SK-N-SH (cell line): ENCODE results near the gene BCAM.

ENCODE experiments used
- CTCF ChIP-seq: fragments of 200-600 bp; sonication (generic); IDR thresholded peaks from 2 replicates; pipeline ENCODE4 v1.6.1; 2017; ENCODE audit warnings: antibody characterized with exemption, mild to moderate bottlenecking, moderate library complexity
- EP300 ChIP-seq, 2 experiments: IDR thresholded peaks; 2 replicates each; pipeline versions ENCODE4 v1.4.0 to v1.6.1; 2012; ENCODE audit warnings: borderline replicate concordance in 1 of 2, low read depth in 1 of 2, low read length in 1 of 2
- FOSL2 ChIP-seq: IDR thresholded peaks from 2 replicates; pipeline ENCODE4 v1.4.0; 2012; ENCODE audit warnings: low read depth, mild to moderate bottlenecking, moderate library complexity, borderline replicate concordance
- MAX ChIP-seq: IDR thresholded peaks from 2 replicates; pipeline ENCODE4 v1.4.0; 2012; ENCODE audit warnings: low read depth
- POLR2AphosphoS5 ChIP-seq: IDR thresholded peaks from 2 replicates; pipeline ENCODE4 v1.6.1; 2012; ENCODE audit warnings: low read depth, low read length
- RFX5 ChIP-seq: IDR thresholded peaks from 2 replicates; pipeline ENCODE4 v1.6.1; 2012; ENCODE audit warnings: mild to moderate bottlenecking, improper control_type of control experiment, low read length

GRCh38 chr19:44812142-44812718 is 3.3 kb downstream of the BCAM start:
- no peak for TF ChIP-seq CTCF
- no peak for TF ChIP-seq POLR2AphosphoS5
- TF ChIP-seq FOSL2: no peak
- TF ChIP-seq MAX: no peak
- TF ChIP-seq EP300 (IDR thresholded peaks at IDR 0.05; ENCODE audit: borderline replicate concordance in 1 of 2, low read depth in 1 of 2, low read length in 1 of 2): no peak
- TF ChIP-seq RFX5: no peak
